Neural cell (in vitro differentiated cells): ENCODE results near the gene MCM5.
"Not testable (repeated sequence)": the region's sequence is repeated elsewhere in the genome, so short reads cannot be mapped to it uniquely, and the experiment has no call there.

ENCODE experiments used
- EP300 ChIP-seq: fragments of 450-650 bp; conservative IDR thresholded peaks from 2 replicates; pipeline ENCODE4 v1.6.1; 2014; ENCODE audit warnings: antibody characterized with exemption, mild to moderate bottlenecking, moderate library complexity; ENCODE audit not compliant: poor library complexity, severe bottlenecking
- EZH2 ChIP-seq: fragments of 200-600, 300-800 bp; shearing (Covaris generic), sonication (generic); IDR thresholded peaks from 2 replicates; pipeline ENCODE4 v1.6.1; 2014; ENCODE audit warnings: antibody characterized with exemption, low read length, borderline replicate concordance, mild to moderate bottlenecking; ENCODE audit not compliant: insufficient read depth, poor library complexity, severe bottlenecking
- POLR2AphosphoS5 ChIP-seq: IDR thresholded peaks from 2 replicates; pipeline ENCODE4 v1.6.1; 2012
- RAD21 ChIP-seq: fragments of 450-650 bp; conservative IDR thresholded peaks from 2 replicates; pipeline ENCODE4 v1.6.1; 2014; ENCODE audit warnings: antibody characterized with exemption, mild to moderate bottlenecking, moderate library complexity
- SMC3 ChIP-seq: fragments of 450-650 bp; conservative IDR thresholded peaks from 2 replicates; pipeline ENCODE4 v1.6.1; 2014; ENCODE audit warnings: antibody characterized with exemption, mild to moderate bottlenecking, moderate library complexity; ENCODE audit not compliant: poor library complexity
- TAF1 ChIP-seq: IDR thresholded peaks from 2 replicates; pipeline ENCODE4 v1.6.1; 2012; ENCODE audit warnings: low read depth
- TF ChIP-seq, protein P1 (sequence below): fragments of 450-650 bp; IDR thresholded peaks from 2 replicates; pipeline ENCODE4 v1.5.1; 2014; ENCODE audit warnings: antibody characterized with exemption, mild to moderate bottlenecking, moderate library complexity; ENCODE audit not compliant: poor library complexity, severe bottlenecking
- TF ChIP-seq, protein P2 (sequence below): IDR thresholded peaks from 2 replicates; pipeline ENCODE4 v1.6.1; 2012; ENCODE audit warnings: borderline replicate concordance

DNA sequence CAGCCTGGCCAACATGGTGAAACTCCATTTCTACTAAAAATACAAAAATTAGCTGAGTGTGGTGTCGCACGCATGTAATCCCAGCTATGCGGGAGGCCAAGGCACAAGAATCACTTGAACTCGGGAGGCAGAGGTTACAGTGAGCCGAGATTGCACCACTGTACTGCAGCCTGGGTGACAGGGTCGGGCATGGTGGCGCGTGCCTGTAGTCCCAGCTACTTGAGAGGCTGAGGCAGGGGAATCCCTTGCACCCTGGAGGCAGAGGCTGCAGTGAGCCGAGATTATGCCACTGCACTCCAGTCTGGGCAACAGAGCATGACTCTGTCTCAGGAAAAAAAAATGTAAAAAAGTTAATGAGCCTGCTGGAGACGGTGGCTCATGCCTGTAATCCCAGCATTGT is 60.0 kb downstream of the MCM5 start:
- TF ChIP-seq, protein P1, sequence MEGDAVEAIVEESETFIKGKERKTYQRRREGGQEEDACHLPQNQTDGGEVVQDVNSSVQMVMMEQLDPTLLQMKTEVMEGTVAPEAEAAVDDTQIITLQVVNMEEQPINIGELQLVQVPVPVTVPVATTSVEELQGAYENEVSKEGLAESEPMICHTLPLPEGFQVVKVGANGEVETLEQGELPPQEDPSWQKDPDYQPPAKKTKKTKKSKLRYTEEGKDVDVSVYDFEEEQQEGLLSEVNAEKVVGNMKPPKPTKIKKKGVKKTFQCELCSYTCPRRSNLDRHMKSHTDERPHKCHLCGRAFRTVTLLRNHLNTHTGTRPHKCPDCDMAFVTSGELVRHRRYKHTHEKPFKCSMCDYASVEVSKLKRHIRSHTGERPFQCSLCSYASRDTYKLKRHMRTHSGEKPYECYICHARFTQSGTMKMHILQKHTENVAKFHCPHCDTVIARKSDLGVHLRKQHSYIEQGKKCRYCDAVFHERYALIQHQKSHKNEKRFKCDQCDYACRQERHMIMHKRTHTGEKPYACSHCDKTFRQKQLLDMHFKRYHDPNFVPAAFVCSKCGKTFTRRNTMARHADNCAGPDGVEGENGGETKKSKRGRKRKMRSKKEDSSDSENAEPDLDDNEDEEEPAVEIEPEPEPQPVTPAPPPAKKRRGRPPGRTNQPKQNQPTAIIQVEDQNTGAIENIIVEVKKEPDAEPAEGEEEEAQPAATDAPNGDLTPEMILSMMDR: not testable (repeated sequence)
- TF ChIP-seq EP300, RAD21, EZH2, TAF1, POLR2AphosphoS5, SMC3: not testable (repeated sequence)
- TF ChIP-seq, protein P2, sequence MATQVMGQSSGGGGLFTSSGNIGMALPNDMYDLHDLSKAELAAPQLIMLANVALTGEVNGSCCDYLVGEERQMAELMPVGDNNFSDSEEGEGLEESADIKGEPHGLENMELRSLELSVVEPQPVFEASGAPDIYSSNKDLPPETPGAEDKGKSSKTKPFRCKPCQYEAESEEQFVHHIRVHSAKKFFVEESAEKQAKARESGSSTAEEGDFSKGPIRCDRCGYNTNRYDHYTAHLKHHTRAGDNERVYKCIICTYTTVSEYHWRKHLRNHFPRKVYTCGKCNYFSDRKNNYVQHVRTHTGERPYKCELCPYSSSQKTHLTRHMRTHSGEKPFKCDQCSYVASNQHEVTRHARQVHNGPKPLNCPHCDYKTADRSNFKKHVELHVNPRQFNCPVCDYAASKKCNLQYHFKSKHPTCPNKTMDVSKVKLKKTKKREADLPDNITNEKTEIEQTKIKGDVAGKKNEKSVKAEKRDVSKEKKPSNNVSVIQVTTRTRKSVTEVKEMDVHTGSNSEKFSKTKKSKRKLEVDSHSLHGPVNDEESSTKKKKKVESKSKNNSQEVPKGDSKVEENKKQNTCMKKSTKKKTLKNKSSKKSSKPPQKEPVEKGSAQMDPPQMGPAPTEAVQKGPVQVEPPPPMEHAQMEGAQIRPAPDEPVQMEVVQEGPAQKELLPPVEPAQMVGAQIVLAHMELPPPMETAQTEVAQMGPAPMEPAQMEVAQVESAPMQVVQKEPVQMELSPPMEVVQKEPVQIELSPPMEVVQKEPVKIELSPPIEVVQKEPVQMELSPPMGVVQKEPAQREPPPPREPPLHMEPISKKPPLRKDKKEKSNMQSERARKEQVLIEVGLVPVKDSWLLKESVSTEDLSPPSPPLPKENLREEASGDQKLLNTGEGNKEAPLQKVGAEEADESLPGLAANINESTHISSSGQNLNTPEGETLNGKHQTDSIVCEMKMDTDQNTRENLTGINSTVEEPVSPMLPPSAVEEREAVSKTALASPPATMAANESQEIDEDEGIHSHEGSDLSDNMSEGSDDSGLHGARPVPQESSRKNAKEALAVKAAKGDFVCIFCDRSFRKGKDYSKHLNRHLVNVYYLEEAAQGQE: not testable (repeated sequence)
